GM15510 (cell line): Measurements from ENCODE around the gene CNOT9.

Source experiments
- POLR2A ChIP-seq: IDR thresholded peaks from 3 replicates; pipeline ENCODE4 v1.6.1; 2011; ENCODE audit warnings: borderline replicate concordance; ENCODE audit not compliant: insufficient read length; ENCODE audit errors: extremely low read depth

CNOT9 gene

DNA sequence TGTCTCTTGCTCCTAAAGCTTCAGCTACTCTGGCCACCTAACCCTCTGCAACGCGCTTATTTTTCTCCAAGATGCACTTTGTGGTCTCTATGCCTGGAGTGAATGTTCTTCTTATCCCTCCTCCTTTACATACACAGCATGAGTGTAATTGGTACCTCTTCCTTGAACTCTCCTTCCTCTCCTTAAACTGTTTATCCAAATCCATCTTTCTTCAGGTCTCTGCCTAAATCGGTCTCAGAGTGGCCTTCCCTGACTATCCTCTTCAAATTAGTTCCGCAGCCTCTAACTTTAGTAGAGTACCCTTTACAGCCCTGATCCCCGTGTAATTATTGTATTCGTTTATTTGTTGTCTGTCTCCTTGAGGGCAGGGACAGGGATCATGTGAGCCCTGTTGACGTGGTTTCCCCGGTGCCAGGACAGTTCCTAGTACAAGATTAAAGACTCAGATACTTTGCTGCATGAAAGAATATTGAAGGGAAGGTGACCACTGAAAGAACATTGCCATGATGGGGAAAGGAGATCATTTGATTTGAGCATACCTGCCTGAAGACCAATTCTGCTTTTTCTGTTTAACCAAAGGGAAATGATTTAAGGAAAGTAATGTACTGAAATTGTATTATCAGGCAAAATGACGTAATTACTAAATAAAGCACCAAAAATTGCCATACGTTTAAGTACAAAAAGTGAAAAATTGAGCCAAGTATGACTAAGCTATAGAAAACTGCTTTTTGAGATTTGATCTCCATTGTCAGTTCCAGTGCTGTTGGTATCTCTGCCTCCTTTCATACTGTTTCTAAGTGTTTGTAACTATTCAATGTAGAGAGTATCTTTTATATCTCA, 1.2 kb downstream of the CNOT9 start:
- TF ChIP-seq POLR2A = no peak

DNA sequence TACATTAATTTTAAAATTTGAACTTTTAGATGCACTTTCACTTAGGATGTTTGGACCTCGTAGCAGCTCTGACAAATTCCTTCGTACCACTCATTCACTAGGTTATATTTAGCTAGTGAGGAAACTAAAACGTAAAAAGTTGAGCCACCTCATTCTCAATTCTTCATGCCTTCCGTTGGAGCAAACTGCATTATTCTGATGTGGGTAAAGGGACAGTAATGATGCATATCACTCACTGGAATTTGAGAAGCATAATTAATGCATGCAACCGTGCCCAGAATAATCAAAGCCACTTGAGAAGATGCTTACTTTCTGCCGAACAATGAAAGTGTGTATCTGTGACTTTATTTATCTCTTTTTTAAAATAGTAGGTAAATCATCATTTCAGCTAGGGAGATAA, 2.2 kb downstream of the CNOT9 start:
- TF ChIP-seq POLR2A = no peak

DNA sequence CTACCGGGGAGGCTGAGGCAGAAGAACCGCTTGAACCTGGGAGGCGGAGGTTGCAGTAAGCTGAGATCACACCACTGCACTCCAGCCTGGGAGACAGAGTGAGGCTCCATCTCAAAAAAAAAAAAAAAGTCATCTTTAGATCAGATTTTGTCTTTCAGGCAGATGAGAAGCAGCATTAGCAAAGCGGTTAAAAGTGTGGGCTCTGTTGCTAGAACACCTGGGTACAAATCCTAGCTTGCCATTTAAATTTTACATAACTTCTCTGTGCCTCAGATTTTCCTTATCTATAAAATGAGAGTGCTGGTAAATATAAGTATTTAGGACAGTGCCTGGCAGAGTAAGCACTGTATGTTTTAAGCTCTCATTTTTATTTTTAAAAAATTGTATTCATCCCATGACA, 8.2 kb downstream of the CNOT9 start:
- no peak for TF ChIP-seq POLR2A

DNA sequence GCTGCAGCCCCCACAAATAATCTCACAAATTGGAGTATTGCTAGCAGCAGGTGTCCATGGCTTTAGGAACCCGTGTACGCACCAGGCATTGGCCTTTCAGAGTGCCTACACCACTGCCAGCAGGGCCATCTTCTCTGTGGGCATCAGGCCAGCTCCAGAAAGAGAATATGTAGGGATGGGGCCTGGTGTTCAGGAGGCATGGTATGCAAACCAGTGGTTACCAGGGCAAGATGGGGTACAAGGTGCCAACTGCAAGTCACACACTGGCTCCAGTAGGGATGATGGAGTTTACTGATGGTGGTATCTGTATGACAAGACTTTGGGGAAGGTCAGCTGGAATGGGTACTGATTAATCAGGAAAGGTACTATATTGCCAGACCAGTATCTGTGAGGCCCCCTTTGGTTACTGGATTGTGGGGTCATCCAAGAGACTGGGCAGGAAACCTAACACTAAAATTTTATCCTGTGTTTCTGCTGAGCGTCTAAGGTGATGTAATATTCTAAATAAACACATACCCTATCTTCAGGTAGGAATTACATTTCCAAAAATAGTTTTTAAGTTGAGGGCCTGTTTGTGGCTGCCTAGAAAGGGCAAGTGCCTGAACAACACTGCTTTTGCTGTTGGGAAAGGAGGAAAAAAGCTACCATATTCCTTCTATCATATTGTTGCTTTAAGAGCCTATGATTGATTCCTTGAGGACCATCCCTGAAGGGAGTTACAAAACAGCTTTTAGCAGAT, 9.0 kb downstream of the CNOT9 start:
- TF ChIP-seq POLR2A = no peak

DNA sequence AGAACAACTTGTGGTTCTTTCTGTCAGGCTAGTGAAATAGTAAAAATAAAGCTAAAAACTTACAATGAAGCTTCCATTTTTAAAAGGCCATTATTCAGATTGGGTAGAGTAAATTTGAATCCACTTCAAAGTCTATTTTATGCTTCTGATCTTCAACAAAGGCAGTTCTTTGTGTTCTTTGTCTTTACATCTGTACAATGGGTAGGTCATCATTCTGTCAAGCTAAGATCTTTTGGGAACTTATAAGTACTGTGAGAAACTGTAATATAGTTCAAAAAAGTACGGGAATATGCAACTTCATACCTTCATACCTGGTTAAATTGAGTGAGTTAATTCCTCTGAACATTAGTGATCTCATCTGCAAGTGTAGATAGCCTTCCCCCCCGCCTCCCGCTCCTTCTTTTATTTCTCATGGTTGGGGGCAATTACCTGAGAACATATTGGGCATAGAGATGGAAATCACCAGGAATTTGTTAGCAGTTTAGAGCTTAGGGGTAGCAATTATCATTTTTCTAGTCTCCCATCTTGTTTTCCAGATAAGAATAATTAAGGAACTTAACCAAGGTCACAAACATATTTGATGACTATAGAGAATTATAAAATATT, 9.7 kb downstream of the CNOT9 start:
- no peak for TF ChIP-seq POLR2A

DNA sequence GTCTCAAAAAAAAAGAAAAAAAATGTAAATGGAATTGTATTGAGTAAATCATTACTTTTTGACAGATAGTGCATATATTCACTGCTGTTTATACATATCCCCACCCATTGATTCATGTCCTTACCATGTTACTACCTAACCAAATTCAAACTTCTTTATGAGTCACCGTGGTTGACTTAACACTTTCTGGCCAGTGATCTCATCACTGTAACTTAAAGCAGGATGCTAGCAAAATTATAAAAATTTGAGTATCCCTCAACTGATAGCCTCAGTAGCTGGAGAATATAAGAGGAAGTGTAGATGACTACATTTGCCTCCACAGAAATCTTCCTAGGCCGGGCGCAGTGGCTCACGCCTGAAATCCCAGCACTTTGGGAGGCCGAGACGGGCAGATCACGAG, 13.4 kb downstream of the CNOT9 start:
- TF ChIP-seq POLR2A = no peak

DNA sequence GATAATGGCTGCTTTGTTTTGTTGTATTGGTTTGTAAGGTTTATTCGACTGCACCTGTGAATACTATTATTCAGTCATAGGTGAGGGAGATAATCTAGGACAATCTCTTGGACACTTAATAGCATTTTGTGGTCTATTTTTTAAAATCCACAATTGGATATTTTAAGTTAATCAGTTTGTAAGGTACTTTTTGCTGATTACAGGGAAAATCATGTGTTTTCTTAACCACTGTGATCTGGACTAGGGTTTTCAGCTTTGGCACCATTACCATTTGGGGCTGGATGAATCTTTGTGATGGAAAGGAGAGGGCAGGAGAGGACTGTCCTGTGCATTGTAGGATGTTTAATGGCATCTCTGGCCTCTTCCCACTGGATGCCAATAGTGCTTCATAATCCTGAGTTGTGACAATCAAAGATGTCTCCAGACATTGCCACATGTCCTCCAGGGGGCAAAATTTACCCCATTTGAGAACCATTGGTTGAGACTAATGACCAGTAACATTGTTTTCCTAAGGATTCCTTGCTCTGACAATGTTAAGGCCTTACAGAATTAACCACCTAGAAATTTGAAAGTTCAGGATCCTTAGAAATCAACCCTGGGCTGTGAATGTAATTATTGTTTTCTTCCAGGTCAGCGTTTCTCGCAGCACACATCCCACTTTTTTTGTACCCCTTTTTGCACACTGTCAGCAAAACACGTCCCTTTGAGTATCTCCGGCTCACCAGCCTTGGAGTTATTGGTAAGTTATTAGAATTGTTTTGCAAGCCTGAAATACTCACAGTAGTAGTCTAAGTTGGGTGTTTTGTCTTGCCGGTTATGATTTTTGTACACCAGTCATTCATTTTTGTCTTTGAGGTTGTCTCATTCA, 15.6 kb downstream of the CNOT9 start:
- TF ChIP-seq POLR2A = no peak

DNA sequence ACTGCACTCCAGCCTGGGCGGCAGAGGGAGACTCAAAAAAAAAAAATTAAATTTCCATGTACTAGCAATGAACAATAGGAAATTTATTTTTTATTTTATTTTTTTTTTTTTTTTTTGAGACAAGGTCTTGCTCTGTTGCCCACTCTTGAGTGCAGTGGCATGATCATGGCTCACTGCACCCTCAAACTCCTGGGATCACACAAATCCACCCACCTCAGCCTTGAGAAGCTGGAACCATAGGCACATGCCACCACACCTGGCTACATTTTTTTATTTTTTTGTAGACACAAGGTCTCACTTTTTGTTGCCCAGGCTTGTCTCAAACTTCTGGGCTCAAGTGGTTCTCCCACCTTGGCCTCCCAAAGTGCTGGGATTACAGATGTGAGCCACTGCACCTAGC, 16.9 kb downstream of the CNOT9 start:
- no peak for TF ChIP-seq POLR2A

DNA sequence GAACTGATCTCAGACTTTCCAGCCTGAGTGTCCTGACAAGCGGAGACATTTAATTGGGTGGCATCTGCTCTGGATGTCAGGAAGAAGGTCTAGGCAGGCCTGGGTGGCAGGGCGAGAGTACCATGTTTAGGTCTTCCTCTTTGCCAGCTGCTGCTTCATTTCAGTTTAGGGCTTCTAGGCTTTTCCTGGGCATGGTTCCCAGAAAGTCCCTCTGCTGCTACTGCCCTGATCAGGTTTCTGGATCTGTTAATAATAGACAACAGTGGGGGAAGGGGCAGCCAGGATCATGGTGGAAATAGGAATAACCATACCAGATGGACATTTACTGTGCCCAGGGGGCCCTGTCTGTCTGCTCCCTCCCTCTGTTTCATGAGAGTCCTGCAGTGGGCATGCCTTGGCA, 36.8 kb downstream of the CNOT9 start:
- TF ChIP-seq POLR2A = no peak

DNA sequence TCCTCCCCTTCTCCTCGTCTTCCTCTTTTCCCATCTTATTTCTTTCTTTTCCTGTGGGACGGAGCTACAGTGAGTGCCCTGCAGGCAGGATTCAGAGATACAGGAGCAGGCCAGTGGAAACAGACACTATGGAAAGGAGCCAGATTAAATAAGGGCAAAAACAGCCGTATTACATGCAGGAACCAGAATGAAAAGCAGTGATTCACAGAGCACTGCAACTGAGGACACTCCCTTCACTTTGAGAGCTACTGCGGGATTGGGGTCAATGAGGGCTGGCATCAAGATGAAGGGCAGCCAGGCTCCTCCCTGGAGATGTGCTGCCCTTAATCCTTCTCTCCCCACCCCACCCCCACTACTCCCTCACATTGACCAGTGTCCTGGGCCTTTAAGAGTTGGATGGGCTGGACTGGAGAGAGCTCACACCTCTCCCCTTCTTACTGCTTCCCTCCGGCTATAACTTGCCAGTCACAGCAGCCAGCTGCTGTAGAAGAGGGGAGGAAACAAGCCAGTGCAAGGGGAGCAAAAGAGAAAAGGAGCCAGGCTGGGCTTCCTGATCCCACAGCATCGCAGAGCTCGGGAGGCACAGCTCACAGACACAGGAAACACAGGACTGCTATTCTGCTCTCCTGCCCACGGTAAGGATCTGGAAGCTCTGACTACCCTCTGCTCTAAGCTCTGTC, 38.9 kb downstream of the CNOT9 start, which contains the start of gene PLCD4:
TSS of gene PLCD4 (plus strand) at position 464 of the 680 bp plus-strand sequence. CDS start 7,841 bp downstream, outside the sequence.
- no peak for TF ChIP-seq POLR2A

DNA sequence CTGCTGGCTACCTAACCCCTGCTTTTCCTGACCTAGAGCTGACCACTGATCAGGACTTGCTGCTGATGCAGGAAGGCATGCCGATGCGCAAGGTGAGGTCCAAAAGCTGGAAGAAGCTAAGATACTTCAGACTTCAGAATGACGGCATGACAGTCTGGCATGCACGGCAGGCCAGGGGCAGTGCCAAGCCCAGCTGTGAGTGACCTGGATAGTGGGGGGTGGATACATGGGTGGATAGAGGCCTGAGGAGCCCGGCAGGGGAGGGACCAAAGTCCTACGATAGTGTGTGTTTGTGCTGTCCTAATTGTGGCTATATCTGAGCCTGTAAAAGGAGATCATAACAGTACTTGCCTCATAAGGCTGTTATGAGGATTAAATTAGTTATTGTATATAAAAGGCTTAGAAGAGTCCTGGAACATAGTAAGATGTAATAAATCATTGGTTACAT, 47.3 kb downstream of the CNOT9 start:
- TF ChIP-seq POLR2A = no peak

DNA sequence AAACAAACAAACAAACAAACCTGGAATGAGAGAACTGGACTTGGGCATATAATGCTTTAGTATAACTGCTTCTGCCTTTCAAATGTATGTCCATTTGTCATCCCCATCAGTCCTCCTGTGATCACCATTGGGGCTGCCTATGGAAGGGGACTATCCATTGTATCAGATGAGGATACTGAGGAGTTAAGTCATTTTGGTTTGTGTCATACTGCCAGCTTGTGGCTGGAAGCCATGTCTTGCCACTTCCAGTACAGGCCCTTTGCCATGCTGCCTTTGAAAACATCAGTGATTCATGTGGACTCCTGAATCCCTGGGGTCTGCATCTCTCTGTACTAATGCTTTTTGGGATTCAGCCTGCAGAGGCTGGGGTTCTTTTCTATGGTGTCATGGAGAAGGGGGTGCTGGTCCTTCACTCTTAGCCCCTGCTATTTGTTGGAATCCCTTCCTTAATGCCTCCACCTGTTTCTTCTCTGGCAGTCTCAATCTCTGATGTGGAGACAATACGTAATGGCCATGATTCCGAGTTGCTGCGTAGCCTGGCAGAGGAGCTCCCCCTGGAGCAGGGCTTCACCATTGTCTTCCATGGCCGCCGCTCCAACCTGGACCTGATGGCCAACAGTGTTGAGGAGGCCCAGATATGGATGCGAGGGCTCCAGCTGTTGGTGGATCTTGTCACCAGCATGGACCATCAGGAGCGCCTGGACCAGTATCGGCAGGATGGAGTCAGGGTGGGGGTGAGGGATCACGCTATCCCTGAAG, 49.6 kb downstream of the CNOT9 start:
- TF ChIP-seq POLR2A = no peak

DNA sequence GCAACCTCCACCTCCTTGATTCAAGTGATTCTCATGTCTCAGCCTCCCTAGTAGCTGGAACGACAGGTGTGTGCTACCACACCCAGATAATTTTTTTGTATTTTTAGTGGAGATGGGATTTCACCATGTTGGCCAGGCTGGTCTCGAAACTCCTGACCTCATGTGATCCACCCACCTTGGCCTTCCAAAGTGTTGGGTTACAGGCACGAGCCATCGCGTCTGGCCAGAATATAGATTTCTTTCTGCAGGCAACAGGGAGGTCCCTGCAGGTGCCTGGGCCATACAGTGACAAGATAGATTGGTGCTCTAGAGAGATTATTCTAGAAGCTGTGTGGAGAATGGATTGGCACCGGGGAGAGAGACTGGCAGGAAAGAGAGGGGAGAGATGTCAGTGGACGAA, 52.4 kb downstream of the CNOT9 start:
- TF ChIP-seq POLR2A = no peak
